Measurements from ENCODE around the gene ALB. TPM values are rescaled to one million over a fixed set of nuclear protein-coding genes. Genes with fewer than 3 reads are reported as not detected.

The ALB gene
- total and polyA plus RNA-seq, 3 experiments from 2014 or later = not detected

- H3K27ac ChIP-seq (ENCODE audit: low read depth, low read length) = no peak overlapping the region
- no peaks in the 10 kb centered on the region for H3K4me1 Mint-ChIP-seq
- peaks cover 0 to 7% of the 10 kb centered on the region in 2 donors for H3K27me3 Mint-ChIP-seq
- H3K4me3 ChIP-seq (ENCODE audit: low read length) = no peak overlapping the region
- ChIA-PET POLR2A (no interaction called here), CTCF (no interaction called here)
- H3K27ac Mint-ChIP-seq = no peak overlapping the region
- H3K36me3 Mint-ChIP-seq = no peaks in the 10 kb centered on the region
- no peaks in the 10 kb centered on the region for H3K9me3 ChIP-seq (ENCODE audit: low read length)
- H3K4me1 ChIP-seq (ENCODE audit: insufficient read depth, low read length) = no peaks in the 10 kb centered on the region
- H3K36me3 ChIP-seq (ENCODE audit: insufficient read depth, low read length) = no peaks in the 10 kb centered on the region
- H3K4me3 Mint-ChIP-seq = no peak overlapping the region
- H3K27me3 ChIP-seq (ENCODE audit: insufficient read depth, low read length, poor library complexity, severe bottlenecking) = no peaks in the 10 kb centered on the region
- peaks cover 0 to 5% (median 0%) of the 10 kb centered on the region in 5 donors for H3K9me3 Mint-ChIP-seq
- DNase-seq = no peak
Observed at GRCh38 chr4:73453701-73454005, 49.6 kb downstream of the ALB start.

- Mint-ChIP-seq H3K4me3 (no peak overlapping the region), H3K9me3 (peaks cover 0 to 5% (median 0%) of the 10 kb centered on the region in 5 donors), H3K36me3 (no peaks in the 10 kb centered on the region), H3K4me1 (no peaks in the 10 kb centered on the region), H3K27ac (no peak overlapping the region), H3K27me3 (peaks cover 0 to 6% of the 10 kb centered on the region in 2 donors)
- Histone ChIP-seq H3K9me3 (ENCODE audit: low read length) (no peaks in the 10 kb centered on the region), H3K27ac (ENCODE audit: low read depth, low read length) (no peak overlapping the region), H3K36me3 (ENCODE audit: insufficient read depth, low read length) (no peaks in the 10 kb centered on the region), H3K4me3 (ENCODE audit: low read length) (no peak overlapping the region), H3K4me1 (ENCODE audit: insufficient read depth, low read length) (no peaks in the 10 kb centered on the region), H3K27me3 (ENCODE audit: insufficient read depth, low read length, poor library complexity, severe bottlenecking) (no peaks in the 10 kb centered on the region)
- no peak for DNase-seq
- POLR2A ChIA-PET = no interaction called here
- CTCF ChIA-PET = no interaction called here
Observed at GRCh38 chr4:73454920-73455319, 50.8 kb downstream of the ALB start.

GRCh38 chr4:73456177-73457022, 52.3 kb downstream of the ALB start:
- Mint-ChIP-seq H3K4me1 (no peaks in the 10 kb centered on the region), H3K9me3 (peaks cover 0 to 5% (median 2%) of the 10 kb centered on the region in 5 donors), H3K27me3 (peaks cover 0 to 6% of the 10 kb centered on the region in 2 donors), H3K36me3 (no peaks in the 10 kb centered on the region), H3K4me3 (no peak overlapping the region), H3K27ac (no peak overlapping the region)
- no peaks in the 10 kb centered on the region for H3K4me1 ChIP-seq (ENCODE audit: insufficient read depth, low read length)
- no peaks in the 10 kb centered on the region for H3K9me3 ChIP-seq (ENCODE audit: low read length)
- ChIA-PET CTCF (no interaction called here), POLR2A (no interaction called here)
- no peaks in the 10 kb centered on the region for H3K36me3 ChIP-seq (ENCODE audit: insufficient read depth, low read length)
- no peak overlapping the region for H3K4me3 ChIP-seq (ENCODE audit: low read length)
- no peak overlapping the region for H3K27ac ChIP-seq (ENCODE audit: low read depth, low read length)
- H3K27me3 ChIP-seq (ENCODE audit: insufficient read depth, low read length, poor library complexity, severe bottlenecking) = no peaks in the 10 kb centered on the region
- DNase-seq = no peak

GRCh38 chr4:73458184-73459047, 54.3 kb downstream of the ALB start:
- CTCF ChIA-PET = no interaction called here
- H3K27ac Mint-ChIP-seq = no peak overlapping the region
- Histone ChIP-seq H3K4me1 (ENCODE audit: insufficient read depth, low read length) (no peaks in the 10 kb centered on the region), H3K27ac (ENCODE audit: low read depth, low read length) (no peak overlapping the region), H3K9me3 (ENCODE audit: low read length) (no peaks in the 10 kb centered on the region), H3K27me3 (ENCODE audit: insufficient read depth, low read length, poor library complexity, severe bottlenecking) (no peaks in the 10 kb centered on the region), H3K4me3 (ENCODE audit: low read length) (no peak overlapping the region), H3K36me3 (ENCODE audit: insufficient read depth, low read length) (no peaks in the 10 kb centered on the region)
- no peak overlapping the region for H3K4me3 Mint-ChIP-seq
- no peaks in the 10 kb centered on the region for H3K4me1 Mint-ChIP-seq
- peaks cover 0 to 5% (median 2%) of the 10 kb centered on the region in 5 donors for H3K9me3 Mint-ChIP-seq
- H3K27me3 Mint-ChIP-seq = peaks cover 0 to 6% of the 10 kb centered on the region in 2 donors
- DNase-seq = no peak
- POLR2A ChIA-PET = no interaction called here
- H3K36me3 Mint-ChIP-seq = no peaks in the 10 kb centered on the region

GRCh38 chr4:73459048-73459421, 54.9 kb downstream of the ALB start:
- POLR2A ChIA-PET = no interaction called here
- DNase-seq = no peak
- H3K4me3 ChIP-seq (ENCODE audit: low read length) = no peak overlapping the region
- Mint-ChIP-seq H3K27me3 (peaks cover 0 to 6% of the 10 kb centered on the region in 2 donors), H3K27ac (no peak overlapping the region), H3K4me3 (no peak overlapping the region), H3K36me3 (no peaks in the 10 kb centered on the region), H3K4me1 (no peaks in the 10 kb centered on the region), H3K9me3 (peaks cover 0 to 5% (median 2%) of the 10 kb centered on the region in 5 donors)
- no peak overlapping the region for H3K27ac ChIP-seq (ENCODE audit: low read depth, low read length)
- no peaks in the 10 kb centered on the region for H3K4me1 ChIP-seq (ENCODE audit: insufficient read depth, low read length)
- H3K27me3 ChIP-seq (ENCODE audit: insufficient read depth, low read length, poor library complexity, severe bottlenecking) = no peaks in the 10 kb centered on the region
- no peaks in the 10 kb centered on the region for H3K9me3 ChIP-seq (ENCODE audit: low read length)
- CTCF ChIA-PET = no interaction called here
- no peaks in the 10 kb centered on the region for H3K36me3 ChIP-seq (ENCODE audit: insufficient read depth, low read length)

GRCh38 chr4:73460913-73461522, 56.9 kb downstream of the ALB start:
- peaks cover 0 to 6% of the 10 kb centered on the region in 2 donors for H3K27me3 Mint-ChIP-seq
- no peak overlapping the region for H3K4me3 ChIP-seq (ENCODE audit: low read length)
- H3K27me3 ChIP-seq (ENCODE audit: insufficient read depth, low read length, poor library complexity, severe bottlenecking) = no peaks in the 10 kb centered on the region
- peaks cover 0 to 5% (median 2%) of the 10 kb centered on the region in 5 donors for H3K9me3 Mint-ChIP-seq
- no peak for DNase-seq
- CTCF ChIA-PET = no interaction called here
- no peaks in the 10 kb centered on the region for H3K36me3 Mint-ChIP-seq
- no peak overlapping the region for H3K4me3 Mint-ChIP-seq
- no peaks in the 10 kb centered on the region for H3K4me1 Mint-ChIP-seq
- POLR2A ChIA-PET = no interaction called here
- no peaks in the 10 kb centered on the region for H3K36me3 ChIP-seq (ENCODE audit: insufficient read depth, low read length)
- no peak overlapping the region for H3K27ac Mint-ChIP-seq
- H3K4me1 ChIP-seq (ENCODE audit: insufficient read depth, low read length) = no peaks in the 10 kb centered on the region
- no peaks in the 10 kb centered on the region for H3K9me3 ChIP-seq (ENCODE audit: low read length)
- H3K27ac ChIP-seq (ENCODE audit: low read depth, low read length) = no peak overlapping the region

GRCh38 chr4:73468170-73468569, 64.1 kb downstream of the ALB start:
- Mint-ChIP-seq H3K27ac (no peak overlapping the region), H3K4me3 (no peak overlapping the region), H3K4me1 (no peaks in the 10 kb centered on the region), H3K9me3 (peaks cover 0 to 10% (median 3%) of the 10 kb centered on the region in 5 donors), H3K27me3 (peaks cover 0 to 1% of the 10 kb centered on the region in 2 donors), H3K36me3 (no peaks in the 10 kb centered on the region)
- DNase-seq = no peak
- no peaks in the 10 kb centered on the region for H3K27me3 ChIP-seq (ENCODE audit: insufficient read depth, low read length, poor library complexity, severe bottlenecking)
- no peaks in the 10 kb centered on the region for H3K36me3 ChIP-seq (ENCODE audit: insufficient read depth, low read length)
- H3K4me3 ChIP-seq (ENCODE audit: low read length) = no peak overlapping the region
- CTCF ChIA-PET = no interaction called here
- no peaks in the 10 kb centered on the region for H3K9me3 ChIP-seq (ENCODE audit: low read length)
- H3K4me1 ChIP-seq (ENCODE audit: insufficient read depth, low read length) = no peaks in the 10 kb centered on the region
- POLR2A ChIA-PET = no interaction called here
- no peak overlapping the region for H3K27ac ChIP-seq (ENCODE audit: low read depth, low read length)

GRCh38 chr4:73470728-73471127, 66.6 kb downstream of the ALB start:
- no peak overlapping the region for H3K27ac Mint-ChIP-seq
- DNase-seq = no peak

More at GRCh38 chr4:73470728-73471127, 66.6 kb downstream of the ALB start:
- POLR2A ChIA-PET = no interaction called here
- H3K36me3 ChIP-seq (ENCODE audit: insufficient read depth, low read length) = no peaks in the 10 kb centered on the region
- H3K27me3 ChIP-seq (ENCODE audit: insufficient read depth, low read length, poor library complexity, severe bottlenecking) = no peaks in the 10 kb centered on the region
- peaks cover 3 to 12% (median 5%) of the 10 kb centered on the region in 5 donors for H3K9me3 Mint-ChIP-seq
- H3K27ac ChIP-seq (ENCODE audit: low read depth, low read length) = no peak overlapping the region
- no peaks in the 10 kb centered on the region for H3K4me1 Mint-ChIP-seq
- H3K4me3 Mint-ChIP-seq = no peak overlapping the region
- no peaks in the 10 kb centered on the region for H3K4me1 ChIP-seq (ENCODE audit: insufficient read depth, low read length)
- H3K27me3 Mint-ChIP-seq = peaks cover 0 to 1% of the 10 kb centered on the region in 2 donors
- H3K9me3 ChIP-seq (ENCODE audit: low read length) = no peaks in the 10 kb centered on the region
- no peak overlapping the region for H3K4me3 ChIP-seq (ENCODE audit: low read length)
- H3K36me3 Mint-ChIP-seq = no peaks in the 10 kb centered on the region
- CTCF ChIA-PET = no interaction called here

Measured in CD8-positive, alpha-beta memory T cell (primary cell).